DND-41 (cell line): ENCODE data around the gene TOX2.

ENCODE experiments used
- EZH2 ChIP-seq: IDR thresholded peaks from 3 replicates; pipeline ENCODE4 v1.6.1; 2012; ENCODE audit warnings: borderline replicate concordance, low read depth, mild to moderate bottlenecking, moderate library complexity, low read length, inconsistent platforms; ENCODE audit not compliant: severe bottlenecking
- TF ChIP-seq, protein P1 (sequence below): IDR thresholded peaks from 2 replicates; pipeline ENCODE4 v1.5.1; 2012; ENCODE audit warnings: borderline replicate concordance, low read length, moderate library complexity, mild to moderate bottlenecking; ENCODE audit not compliant: poor library complexity, severe bottlenecking; ENCODE audit errors: extremely low read depth

DNA sequence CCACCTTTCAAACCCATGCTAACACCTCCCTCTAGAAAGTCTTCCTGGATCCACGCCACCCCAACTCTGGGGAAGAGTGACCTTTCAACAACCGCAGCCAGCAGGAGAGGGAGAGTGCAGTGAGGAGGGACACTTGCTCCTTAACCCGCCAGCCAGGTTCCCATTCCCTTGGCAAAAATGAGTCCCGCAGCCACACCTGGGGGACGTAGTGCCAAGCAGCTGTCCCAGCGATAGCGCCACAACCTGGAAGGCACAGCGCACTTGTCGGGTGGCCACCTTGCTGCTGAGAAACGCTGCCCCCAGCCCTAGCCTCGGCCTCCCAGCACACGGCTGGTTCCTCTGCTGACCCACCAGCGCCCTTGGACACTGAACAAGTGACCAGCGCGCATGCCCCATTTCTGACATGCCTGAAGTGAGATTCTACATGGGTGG lies 153.0 kb downstream of the TOX2 start:
- TF ChIP-seq, protein P1, sequence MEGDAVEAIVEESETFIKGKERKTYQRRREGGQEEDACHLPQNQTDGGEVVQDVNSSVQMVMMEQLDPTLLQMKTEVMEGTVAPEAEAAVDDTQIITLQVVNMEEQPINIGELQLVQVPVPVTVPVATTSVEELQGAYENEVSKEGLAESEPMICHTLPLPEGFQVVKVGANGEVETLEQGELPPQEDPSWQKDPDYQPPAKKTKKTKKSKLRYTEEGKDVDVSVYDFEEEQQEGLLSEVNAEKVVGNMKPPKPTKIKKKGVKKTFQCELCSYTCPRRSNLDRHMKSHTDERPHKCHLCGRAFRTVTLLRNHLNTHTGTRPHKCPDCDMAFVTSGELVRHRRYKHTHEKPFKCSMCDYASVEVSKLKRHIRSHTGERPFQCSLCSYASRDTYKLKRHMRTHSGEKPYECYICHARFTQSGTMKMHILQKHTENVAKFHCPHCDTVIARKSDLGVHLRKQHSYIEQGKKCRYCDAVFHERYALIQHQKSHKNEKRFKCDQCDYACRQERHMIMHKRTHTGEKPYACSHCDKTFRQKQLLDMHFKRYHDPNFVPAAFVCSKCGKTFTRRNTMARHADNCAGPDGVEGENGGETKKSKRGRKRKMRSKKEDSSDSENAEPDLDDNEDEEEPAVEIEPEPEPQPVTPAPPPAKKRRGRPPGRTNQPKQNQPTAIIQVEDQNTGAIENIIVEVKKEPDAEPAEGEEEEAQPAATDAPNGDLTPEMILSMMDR: no peak
- no peak for TF ChIP-seq EZH2
